ENCODE measurements around the gene PHKG2.

GRCh38 chr16:30745082-30745481 lies 3.1 kb upstream of the PHKG2 start:
- no peak for TF ChIP-seq CTCF (conservative IDR thresholded peaks at IDR 0.05)
- TF ChIP-seq ZFX (IDR thresholded peaks at IDR 0.05): no peak
